SK-N-MC (cell line): Measurements from ENCODE around the gene KRTAP19-1.

Source experiments
- EZH2 ChIP-seq: fragments of 200-600 bp; sonication (generic); IDR thresholded peaks from one replicate; pipeline ENCODE4 v1.6.1; 2017; ENCODE audit warnings: antibody characterized with exemption
- POLR2AphosphoS5 ChIP-seq: IDR thresholded peaks from 2 replicates; pipeline ENCODE4 v1.6.1; 2012; ENCODE audit warnings: mild to moderate bottlenecking, low read depth, low read length, borderline replicate concordance

DNA sequence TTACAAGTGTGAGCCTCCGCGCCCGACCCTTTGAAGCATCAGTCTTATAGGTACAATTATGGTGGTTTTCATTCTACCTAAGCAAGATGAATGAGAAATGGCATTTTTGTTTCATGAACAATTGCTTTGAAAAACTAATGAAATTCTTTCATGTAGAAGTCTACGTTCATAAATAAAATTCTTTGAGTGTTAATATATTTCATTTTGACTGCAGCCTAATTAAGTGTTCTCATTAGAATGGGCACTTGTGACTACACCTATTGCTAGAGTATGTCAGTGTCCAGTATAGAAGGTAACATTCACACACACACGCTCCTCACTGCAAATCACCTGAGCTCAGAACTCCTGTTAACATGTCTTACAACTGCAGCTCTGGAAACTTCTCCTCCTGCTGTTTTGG is 40.2 kb downstream of the KRTAP19-1 start, which contains the start of gene KRTAP15-1:
- TF ChIP-seq EZH2 (no peak), POLR2AphosphoS5 (no peak)
